Right cardiac atrium (tissue), 5 donors: ENCODE results near the gene PRKG1. TPM values are rescaled to one million over a fixed set of nuclear protein-coding genes. Genes with fewer than 3 reads are reported as not detected.

ENCODE experiments used
- ATAC-seq, 2 donors: fragments of 200-7000 bp; cut with Tn5 transposase; one replicate each; pipeline versions ENCODE4 v1.8.0 to v1.9.1; 2020; ENCODE audit warnings: moderate library complexity in 2 of 2, mild to moderate bottlenecking in 1 of 2
- DNase-seq, 3 donors: peaks; one replicate each; pipeline ENCODE4 v3.0.0-alpha.2; 2020
- H3K27ac ChIP-seq: one replicate; pipeline ENCODE4 v1.5.1; 2013; ENCODE audit warnings: mild to moderate bottlenecking, low read length, control low read depth, moderate library complexity
- H3K27me3 ChIP-seq: one replicate; pipeline ENCODE4 v1.6.1; 2013; ENCODE audit not compliant: control insufficient read depth, insufficient read depth
- H3K4me1 ChIP-seq: one replicate; pipeline ENCODE4 v1.6.1; 2013; ENCODE audit warnings: low read length; ENCODE audit not compliant: control insufficient read depth, insufficient read depth
- H3K4me3 ChIP-seq: one replicate; pipeline ENCODE4 v1.5.1; 2013; ENCODE audit warnings: low read length, control low read depth
- H3K9me3 ChIP-seq: one replicate; pipeline ENCODE4 v1.6.1; 2013; ENCODE audit warnings: low read length; ENCODE audit not compliant: control insufficient read depth
- WGBS: extraction: QIAGEN DNeasy Blood & Tissue Kit; methylation state at CpG from one replicate; pipeline ENCODE4 v1.1.7; 2013; 5-methylcytosine and 5-hydroxymethylcytosine counted together
- intact Hi-C, 4 donors: fragments of 100-400 bp; cut with DNase I; formaldehyde crosslinking; loops; one replicate each; pipeline versions ENCODE4 v1.11.0 to v1.14.0; 2022 to 2023
- microRNA-seq, 2 donors: library from miRNA; unstranded; fragments of <30 nt; microRNA quantifications; one replicate each; pipeline ENCODE4 v1.2.0, GENCODE V29; 2020 to 2021
- polyA plus RNA-seq: library from polyadenylated mRNA; stranded (reverse); fragments of 200-250 nt; gene quantifications from one replicate; pipeline ENCODE4 v1.2.3, GENCODE V29; 2013
- total RNA-seq, 4 donors: library from RNA; stranded (reverse); fragmentation: NEBNext Ultra II Directional; extraction: Animal tissue kit (Norgen Biotek cat#: 25700); gene quantifications; one replicate each; pipeline ENCODE4 v1.2.1, GENCODE V29; 2021
- donor health status: healthy with polysubstance abuse.
- donor health status: DM: no; HTN: yes; CAD: no.
- donor health status: DM: no; HTN: no; CAD: no.
- donor health status: DM: no; HTN: yes; CAD: no; lungs with severe emphysema.
- donor health status: DM: yes; HTN: yes; CAD: no.

PRKG1 gene
- total and polyA plus RNA-seq, 5 donors = 16.6 to 49.9 (median 47.4) TPM

DNA sequence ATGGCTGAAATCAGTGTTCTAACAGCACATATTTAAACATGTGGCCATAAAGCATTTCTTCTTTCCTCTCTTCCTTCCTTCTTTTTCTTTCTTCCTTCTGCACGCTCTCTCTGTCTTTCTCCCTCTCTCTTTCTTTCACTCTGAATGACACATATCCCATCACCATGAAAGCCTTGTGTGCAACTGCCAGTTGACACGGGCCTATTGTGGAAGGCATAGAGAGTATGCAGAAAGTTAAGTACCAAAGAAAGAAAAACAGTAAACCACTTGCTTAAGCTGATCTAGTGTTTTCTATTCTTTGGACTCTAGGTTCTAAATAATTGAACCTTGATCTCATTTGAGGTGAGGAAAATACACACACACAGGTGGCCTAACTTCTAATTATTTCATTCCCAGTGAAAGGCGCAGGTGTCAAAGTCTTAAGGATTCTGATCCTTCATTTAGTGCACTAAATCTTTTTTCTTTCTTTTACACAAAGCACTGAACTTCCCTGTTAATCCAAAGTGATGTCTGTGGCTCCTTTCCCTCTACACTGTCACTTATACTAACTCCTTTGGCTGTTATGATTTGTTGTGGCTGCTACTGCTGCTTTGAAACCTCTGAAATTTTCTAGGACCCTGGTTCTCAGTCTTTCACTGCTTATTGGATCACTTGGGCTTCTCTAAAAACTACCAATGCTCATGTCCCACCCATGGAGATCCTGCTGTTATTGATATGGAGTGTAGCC, 1257.5 kb downstream of the PRKG1 start:
- Histone ChIP-seq H3K27me3 (peaks cover 2% of the 10 kb centered on the region), H3K27ac (no peak overlapping the region), H3K4me1 (no peaks in the 10 kb centered on the region), H3K4me3 (no peak overlapping the region), H3K9me3 (no peaks in the 10 kb centered on the region)
- ATAC-seq = no peak
- WGBS = 80% methylated on average over 3 of the region's 3 CpGs
- intact Hi-C loops = no loop called here
- no peak for DNase-seq

GRCh38 chr10:52332815-52333214, 1258.5 kb downstream of the PRKG1 start:
- Histone ChIP-seq H3K4me1 (no peaks in the 10 kb centered on the region), H3K9me3 (no peaks in the 10 kb centered on the region), H3K4me3 (no peak overlapping the region), H3K27me3 (peaks cover 2% of the 10 kb centered on the region), H3K27ac (no peak overlapping the region)
- no peak for DNase-seq
- intact Hi-C loops = no loop called here
- ATAC-seq = no peak
- 67% methylated on average over 5 of the region's 5 CpGs for WGBS

DNA sequence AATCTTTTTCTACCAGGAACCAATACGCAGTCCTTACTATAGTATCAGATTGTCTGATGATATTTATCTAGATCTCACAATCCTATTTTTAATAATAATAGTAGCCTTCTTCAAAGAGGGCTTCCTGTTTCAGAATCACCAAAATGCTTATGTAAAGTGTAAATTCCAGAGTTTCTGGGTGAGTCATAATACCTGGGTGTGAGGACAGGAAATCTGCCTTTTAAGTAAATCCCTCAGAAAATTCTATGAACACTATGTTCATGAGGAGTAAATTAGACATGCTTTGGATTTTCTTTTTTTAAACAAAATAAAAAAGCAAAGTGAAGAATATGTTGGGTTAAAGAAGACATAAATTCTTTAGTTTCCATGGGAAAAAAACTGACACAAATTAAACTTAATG, 1260.3 kb downstream of the PRKG1 start:
- no peak for ATAC-seq
- Histone ChIP-seq H3K27ac (no peak overlapping the region), H3K27me3 (peaks cover 2% of the 10 kb centered on the region), H3K4me3 (no peak overlapping the region), H3K4me1 (no peaks in the 10 kb centered on the region), H3K9me3 (no peaks in the 10 kb centered on the region)
- DNase-seq = no peak
- intact Hi-C loops = no loop called here
- WGBS = 79% methylated on average over 1 of the region's 1 CpG

DNA sequence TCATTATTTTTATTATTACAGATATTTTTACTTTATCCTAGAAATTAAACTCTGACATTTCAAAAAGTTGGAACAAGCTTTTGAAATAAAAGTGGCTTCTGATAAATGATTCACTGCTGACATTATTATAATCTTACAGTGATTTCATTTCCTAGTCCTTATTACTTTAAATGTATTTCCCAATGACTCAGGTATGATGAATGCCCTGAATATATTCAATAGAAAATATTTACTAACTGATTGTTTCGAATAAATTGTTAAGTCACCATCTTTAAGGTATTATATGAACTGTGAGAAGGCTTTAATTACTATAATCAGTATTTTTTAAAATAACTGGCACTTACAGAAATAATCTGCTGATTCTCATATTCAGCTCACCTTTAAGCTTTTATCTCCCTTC, 1261.4 kb downstream of the PRKG1 start:
- Histone ChIP-seq H3K4me3 (no peak overlapping the region), H3K27ac (no peak overlapping the region), H3K9me3 (no peaks in the 10 kb centered on the region), H3K27me3 (peaks cover 2% of the 10 kb centered on the region), H3K4me1 (no peaks in the 10 kb centered on the region)
- intact Hi-C loops = no loop called here
- WGBS = 74% methylated on average over 1 of the region's 1 CpG
- DNase-seq (no peak), ATAC-seq (no peak)

DNA sequence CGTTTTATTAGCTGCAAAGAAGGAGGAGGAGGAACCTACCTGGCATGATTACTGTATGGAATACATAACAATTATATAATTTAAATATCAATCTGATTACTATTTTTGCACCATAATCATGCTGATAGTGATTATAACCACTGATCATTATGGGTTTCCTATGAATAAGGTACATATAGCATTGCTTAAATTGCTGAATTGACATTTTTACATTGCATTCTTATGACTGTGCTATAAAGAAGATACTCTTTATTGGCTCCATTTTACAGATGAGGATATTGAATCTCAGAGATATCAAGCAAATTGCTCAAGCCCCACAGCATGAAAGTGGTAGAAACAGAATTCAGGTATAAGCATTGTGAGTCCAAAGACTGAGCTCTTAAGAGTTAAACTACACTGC, 1262.9 kb downstream of the PRKG1 start:
- DNase-seq (no peak), ATAC-seq (no peak)
- H3K9me3 ChIP-seq = no peaks in the 10 kb centered on the region
- no peak overlapping the region for H3K27ac ChIP-seq
- intact Hi-C loops = no loop called here
- H3K4me1 ChIP-seq = no peaks in the 10 kb centered on the region
- no peaks in the 10 kb centered on the region for H3K27me3 ChIP-seq
- WGBS = 76% methylated on average over 1 of the region's 1 CpG
- H3K4me3 ChIP-seq = no peak overlapping the region

DNA sequence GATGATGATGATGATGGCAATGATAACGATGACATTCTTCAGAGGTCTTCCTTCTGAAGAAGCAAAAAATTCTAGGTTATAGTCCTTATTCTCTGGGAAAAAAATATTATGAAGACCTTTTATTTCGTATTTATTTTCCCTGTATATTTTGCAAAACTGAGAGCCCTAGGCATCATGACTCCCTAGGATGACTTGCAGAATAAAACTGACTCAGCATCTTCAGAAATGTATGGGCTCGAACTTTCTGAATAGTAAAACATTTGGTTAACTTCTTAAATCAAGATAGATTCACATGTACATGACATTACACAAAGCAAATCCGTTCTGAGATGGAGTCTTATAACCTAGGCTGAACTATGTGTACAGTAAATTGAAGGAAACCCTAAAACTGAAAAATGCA, 1269.2 kb downstream of the PRKG1 start:
- H3K27me3 ChIP-seq = no peaks in the 10 kb centered on the region
- H3K9me3 ChIP-seq = no peaks in the 10 kb centered on the region
- H3K4me3 ChIP-seq = no peak overlapping the region
- no peak overlapping the region for H3K27ac ChIP-seq
- 69% methylated on average over 4 of the region's 4 CpGs for WGBS
- no peaks in the 10 kb centered on the region for H3K4me1 ChIP-seq
- ATAC-seq = no peak
- DNase-seq = no peak
- intact Hi-C loops = no loop called here

DNA sequence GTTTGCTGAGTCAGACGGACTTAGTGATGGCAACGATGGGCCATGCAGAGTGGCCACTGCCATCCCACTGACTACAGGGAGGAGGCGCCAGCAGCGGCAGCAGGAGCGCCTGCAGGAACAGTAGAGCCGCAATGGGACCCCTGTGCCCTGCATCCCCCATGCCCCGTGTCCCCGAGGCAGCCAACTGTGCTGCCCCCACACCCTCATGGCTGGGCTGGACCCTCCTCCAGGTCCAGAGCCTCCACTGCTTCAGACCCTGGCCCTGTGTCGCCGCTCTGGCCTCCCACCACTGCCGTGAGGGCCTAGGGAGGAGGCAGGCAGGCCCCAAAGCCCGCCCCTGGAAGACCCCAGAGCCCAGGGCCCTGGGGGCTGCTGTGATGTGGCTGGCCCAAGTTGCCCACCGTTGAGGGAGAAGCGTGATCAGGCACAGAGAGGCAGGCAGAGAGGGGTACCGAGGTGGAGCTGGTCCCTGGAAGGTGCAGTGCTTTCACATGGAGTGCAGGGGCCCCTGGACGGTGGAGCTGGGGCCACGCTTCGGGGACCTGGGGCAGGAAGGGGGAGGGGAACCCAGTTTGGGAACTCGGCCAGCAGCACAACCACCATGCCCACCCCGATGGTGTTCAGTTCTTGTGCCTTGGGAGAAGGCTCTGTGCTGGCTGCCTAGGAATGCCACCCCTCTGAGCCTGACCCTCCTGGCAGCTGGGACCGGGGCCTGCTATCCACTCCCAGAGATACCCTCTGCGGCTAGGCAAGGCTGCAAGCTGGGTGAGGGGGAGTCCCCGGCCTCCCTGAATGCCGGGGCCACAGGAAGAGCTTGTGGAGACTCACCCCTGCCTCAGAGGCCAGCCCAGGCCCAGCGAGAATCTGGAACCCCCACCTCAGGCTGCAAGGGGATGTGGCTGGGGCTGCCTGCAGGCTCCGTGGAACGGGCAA, 1272.4 kb downstream of the PRKG1 start:
- Histone ChIP-seq H3K4me3 (no peak overlapping the region), H3K27ac (no peak overlapping the region), H3K4me1 (no peaks in the 10 kb centered on the region), H3K9me3 (no peaks in the 10 kb centered on the region), H3K27me3 (no peaks in the 10 kb centered on the region)
- intact Hi-C loops = no loop called here
- ATAC-seq (peak in 1 of 2 donors; percentile 16), DNase-seq (peak in 2 of 3 donors; percentile 30 to 45)
- 92% methylated on average over 27 of the region's 27 CpGs for WGBS

DNA sequence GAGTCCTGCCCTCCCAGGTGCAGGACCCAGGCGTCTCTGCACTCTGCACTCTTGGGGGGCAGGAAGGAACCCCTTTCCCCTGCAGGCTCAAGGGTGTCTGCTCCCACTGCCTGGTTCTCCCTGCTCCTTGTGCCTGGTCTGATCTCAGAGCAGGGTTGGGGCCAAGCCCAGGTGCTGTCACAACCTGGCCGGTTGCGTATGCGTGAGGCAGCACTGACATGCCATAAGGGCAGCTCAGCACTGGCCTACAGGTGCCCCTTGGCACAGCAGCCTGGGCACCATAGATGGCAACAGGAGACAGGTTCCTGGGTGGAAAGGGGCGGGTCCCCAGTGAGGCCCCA, 1273.0 kb downstream of the PRKG1 start:
- peak in 1 of 3 donors; percentile 27 for DNase-seq

More for the DNA sequence above, 1273.0 kb downstream of the PRKG1 start:
- ATAC-seq = peak in 1 of 2 donors; percentile 14
- no peaks in the 10 kb centered on the region for H3K4me1 ChIP-seq
- 91% methylated on average over 5 of the region's 5 CpGs for whole genome bisulfite sequencing
- no peaks in the 10 kb centered on the region for H3K27me3 ChIP-seq
- H3K27ac ChIP-seq = no peak overlapping the region
- intact Hi-C loops = no loop called here
- no peak overlapping the region for H3K4me3 ChIP-seq
- H3K9me3 ChIP-seq = no peaks in the 10 kb centered on the region

Small RNA genes within 50 kb of the gene (microRNA-seq; reads per million reads assigned to microRNA genes)
- gene MIR605 = 4.2 to 5.9 reads per million in 2 donors

Other genes with a start within 250 kb of the PRKG1 start
- gene A1CF, start 188.9 kb upstream of the PRKG1 start, total RNA-seq = under 1 TPM in 2 of 4 donors, not detected in 2; 0.06 to 0.18 TPM
- not detected for gene A1CF, start 188.9 kb upstream of the PRKG1 start, polyA plus RNA-seq